HG02981 (cell line): ENCODE results near the gene RYR3.
"Not testable (repeated sequence)": the region's sequence is repeated elsewhere in the genome, so short reads cannot be mapped to it uniquely, and the experiment has no call there.

ENCODE experiments used
- ATAC-seq: cut with Tn5 transposase; IDR thresholded peaks from one replicate; pipeline ENCODE4 v1.9.1; 2021; ENCODE audit warnings: mild to moderate bottlenecking, moderate library complexity; ENCODE audit not compliant: unreplicated experiment

Gene RYR3

GRCh38 chr15:33565094-33565493 is 254.3 kb downstream of the RYR3 start:
- no peak for ATAC-seq

GRCh38 chr15:33567652-33568051 is 256.9 kb downstream of the RYR3 start:
- ATAC-seq = no peak

GRCh38 chr15:33569036-33569435 is 258.3 kb downstream of the RYR3 start:
- no peak for ATAC-seq

GRCh38 chr15:33577911-33578310 is 267.1 kb downstream of the RYR3 start:
- not testable (repeated sequence) for ATAC-seq

- no peak for ATAC-seq
Measured at GRCh38 chr15:33580526-33580925, 269.8 kb downstream of the RYR3 start.

- no peak for ATAC-seq
Measured at GRCh38 chr15:33581032-33581431, 270.3 kb downstream of the RYR3 start.

GRCh38 chr15:33584797-33585196 is 274.0 kb downstream of the RYR3 start:
- ATAC-seq = no peak

GRCh38 chr15:33586786-33587697 is 276.3 kb downstream of the RYR3 start:
- ATAC-seq = no peak

- no peak for ATAC-seq
Measured at GRCh38 chr15:33587773-33588172, 277.0 kb downstream of the RYR3 start.

GRCh38 chr15:33592864-33593263 is 282.1 kb downstream of the RYR3 start:
- ATAC-seq = no peak

GRCh38 chr15:33598382-33598781 is 287.6 kb downstream of the RYR3 start:
- ATAC-seq = not testable (repeated sequence)

- no peak for ATAC-seq
Measured at GRCh38 chr15:33600212-33600611, 289.4 kb downstream of the RYR3 start.

- no peak for ATAC-seq
Measured at GRCh38 chr15:33601461-33601860, 290.7 kb downstream of the RYR3 start.

GRCh38 chr15:33608714-33609113 is 297.9 kb downstream of the RYR3 start:
- no peak for ATAC-seq

GRCh38 chr15:33612721-33613304 is 302.0 kb downstream of the RYR3 start:
- ATAC-seq = no peak

- ATAC-seq = no peak
Measured at GRCh38 chr15:33616475-33616874, 305.7 kb downstream of the RYR3 start.

- no peak for ATAC-seq
Measured at GRCh38 chr15:33618350-33618749, 307.6 kb downstream of the RYR3 start.

- no peak for ATAC-seq
Measured at GRCh38 chr15:33621141-33621540, 310.4 kb downstream of the RYR3 start.

- ATAC-seq = no peak
Measured at GRCh38 chr15:33623010-33623409, 312.2 kb downstream of the RYR3 start.

- ATAC-seq = no peak
Measured at GRCh38 chr15:33624439-33624838, 313.7 kb downstream of the RYR3 start.

- no peak for ATAC-seq
Measured at GRCh38 chr15:33629647-33630046, 318.9 kb downstream of the RYR3 start.

- ATAC-seq = peak; percentile 58
Measured at GRCh38 chr15:33636234-33636633, 325.5 kb downstream of the RYR3 start.
